SK-N-SH (cell line): ENCODE measurements around the gene WTIP. TPM values are rescaled to one million over a fixed set of nuclear protein-coding genes. Genes with fewer than 3 reads are reported as not detected.
"Not testable (repeated sequence)": the region's sequence is repeated elsewhere in the genome, so short reads cannot be mapped to it uniquely, and the experiment has no call there.

Experiments
- CTCF ChIA-PET: fragments of 300-600, 350-600 bp; formaldehyde crosslinking; extraction: SDS; loops from one replicate; lab custom pipeline; 2021; lab: Yijun Ruan, JAX
- POLR2A ChIA-PET: fragments of 350-600 bp; sonication (Branson Sonifier 250); formaldehyde crosslinking; extraction: SDS; loops from one replicate; lab custom pipeline; 2020; ENCODE audit warnings: antibody characterized with exemption, inconsistent platforms; lab: Yijun Ruan, JAX
- DNase-seq: peaks from one replicate; pipeline ENCODE4 v3.0.0; 2012
- H2AFZ ChIP-seq: fragments of 200-600 bp; sonication (generic); 2 replicates; pipeline ENCODE4 v1.8.1; 2016; ENCODE audit warnings: antibody characterized with exemption, mild to moderate bottlenecking, low read depth
- H3F3A ChIP-seq: fragments of 200-600 bp; sonication (generic); replicated peaks from 2 replicates; pipeline ENCODE3; 2016; ENCODE audit warnings: antibody characterized with exemption, mild to moderate bottlenecking; ENCODE audit not compliant: insufficient read depth
- H3K27ac ChIP-seq, 2 experiments: fragments of 200-500 bp in 1 of 2; fragments of 200-600 bp in 1 of 2; sonication (Bioruptor generic) in 1 of 2; sonication (generic), shearing (Covaris generic) in 1 of 2; 2 replicates each; pipeline versions ENCODE4 v1.5.1 to v1.6.1; 2014 to 2016; ENCODE audit warnings: low read depth in 2 of 2, inconsistent platforms in 1 of 2, low read length in 1 of 2, mild to moderate bottlenecking in 1 of 2, mixed read lengths in 1 of 2
- H3K27me3 ChIP-seq: fragments of 200-600 bp; sonication (generic), shearing (Covaris generic); 2 replicates; pipeline ENCODE4 v1.6.1; 2016; ENCODE audit warnings: mixed run types; ENCODE audit not compliant: insufficient read depth
- H3K36me3 ChIP-seq, 2 experiments: fragments of 200-500 bp in 1 of 2; fragments of 200-600 bp in 1 of 2; sonication (Bioruptor generic) in 1 of 2; sonication (generic) in 1 of 2; replicated peaks in 1 of 2; 2 replicates each; pipeline versions ENCODE3 to v1.5.1; 2014 to 2016; ENCODE audit warnings: low read length in 1 of 2, mild to moderate bottlenecking in 1 of 2; ENCODE audit not compliant: insufficient read depth in 2 of 2, control insufficient read depth in 1 of 2
- H3K4me1 ChIP-seq, 2 experiments: fragments of 200-500 bp in 1 of 2; fragments of 200-600 bp in 1 of 2; sonication (Bioruptor generic) in 1 of 2; sonication (generic), shearing (Covaris generic) in 1 of 2; 2 replicates each; pipeline versions ENCODE4 v1.5.1 to v1.6.1; 2014 to 2016; ENCODE audit warnings: low read depth in 1 of 2, low read length in 1 of 2, mixed run types in 1 of 2; ENCODE audit not compliant: insufficient read depth in 2 of 2, control insufficient read depth in 1 of 2
- H3K4me2 ChIP-seq: fragments of 200-600 bp; sonication (generic), shearing (Covaris generic); 2 replicates; pipeline ENCODE4 v1.6.1; 2017; ENCODE audit warnings: mixed run types
- H3K4me3 ChIP-seq, 2 experiments: fragments of 200-500 bp in 1 of 2; fragments of 200-600 bp in 1 of 2; sonication (Bioruptor generic) in 1 of 2; sonication (generic), shearing (Covaris generic) in 1 of 2; 2 replicates each; pipeline versions ENCODE4 v1.5.1 to v1.8.1; 2014 to 2016; ENCODE audit warnings: low read depth in 2 of 2, inconsistent platforms in 1 of 2, low read length in 1 of 2, mild to moderate bottlenecking in 1 of 2, mixed read lengths in 1 of 2, moderate library complexity in 1 of 2
- H3K79me2 ChIP-seq: fragments of 200-600 bp; sonication (generic); 2 replicates; pipeline ENCODE4 v1.8.1; 2017; ENCODE audit warnings: mild to moderate bottlenecking; ENCODE audit not compliant: insufficient read depth
- H3K9ac ChIP-seq: fragments of 200-600 bp; sonication (generic); 2 replicates; pipeline ENCODE4 v1.6.1; 2017; ENCODE audit warnings: mixed run types
- H3K9me2 ChIP-seq: fragments of 200-600 bp; sonication (generic); 2 replicates; pipeline ENCODE4 v1.6.1; 2017; ENCODE audit warnings: mixed run types
- H3K9me3 ChIP-seq: fragments of 200-600 bp; sonication (generic); 2 replicates; pipeline ENCODE4 v1.6.1; 2017; ENCODE audit warnings: mixed run types, mild to moderate bottlenecking, moderate library complexity
- H4K20me1 ChIP-seq: fragments of 200-600 bp; sonication (generic); 2 replicates; pipeline ENCODE4 v1.6.1; 2017; ENCODE audit warnings: mild to moderate bottlenecking, mixed run types; ENCODE audit not compliant: insufficient read depth
- CHD2 ChIP-seq: fragments of 150-350 bp; IDR thresholded peaks from 2 replicates; pipeline ENCODE4 v1.6.1; 2018; ENCODE audit warnings: low read length; ENCODE audit not compliant: partially characterized antibody
- ELF1 ChIP-seq: IDR thresholded peaks from 2 replicates; pipeline ENCODE4 v1.4.0; 2012
- EP300 ChIP-seq, 2 experiments: IDR thresholded peaks; 2 replicates each; pipeline versions ENCODE4 v1.4.0 to v1.6.1; 2012; ENCODE audit warnings: borderline replicate concordance in 1 of 2, low read depth in 1 of 2, low read length in 1 of 2
- GABPA ChIP-seq: IDR thresholded peaks from 2 replicates; pipeline ENCODE4 v1.4.0; 2012; ENCODE audit warnings: low read depth, mild to moderate bottlenecking
- GATA2 ChIP-seq: sonication (generic); formaldehyde crosslinking; IDR thresholded peaks from 2 replicates; pipeline ENCODE4 v1.5.0; 2020; ENCODE audit warnings: mild to moderate bottlenecking, missing genetic modification reagents
- IRF3 ChIP-seq: fragments of 150-350 bp; IDR thresholded peaks from 2 replicates; pipeline ENCODE4 v1.6.1; 2016; ENCODE audit warnings: mild to moderate bottlenecking, low read depth, low read length
- MAX ChIP-seq: IDR thresholded peaks from 2 replicates; pipeline ENCODE4 v1.4.0; 2012; ENCODE audit warnings: low read depth
- MXI1 ChIP-seq: IDR thresholded peaks from 2 replicates; pipeline ENCODE4 v1.6.1; 2012; ENCODE audit warnings: mild to moderate bottlenecking, low read depth, low read length, improper control_type of control experiment
- PBX3 ChIP-seq: IDR thresholded peaks from 2 replicates; pipeline ENCODE4; 2012
- POLR2AphosphoS5 ChIP-seq: IDR thresholded peaks from 2 replicates; pipeline ENCODE4 v1.6.1; 2012; ENCODE audit warnings: low read depth, low read length
- RAD21 ChIP-seq: IDR thresholded peaks from 2 replicates; pipeline ENCODE4 v1.6.1; 2012; ENCODE audit warnings: mild to moderate bottlenecking, low read length
- RXRA ChIP-seq: IDR thresholded peaks from 2 replicates; pipeline ENCODE4 v1.4.0; 2012; ENCODE audit warnings: low read depth, mild to moderate bottlenecking, borderline replicate concordance
- TAF1 ChIP-seq: IDR thresholded peaks from 2 replicates; pipeline ENCODE4 v1.6.1; 2012; ENCODE audit warnings: low read depth, mild to moderate bottlenecking, low read length, moderate library complexity, borderline replicate concordance
- TCF12 ChIP-seq: IDR thresholded peaks from 2 replicates; pipeline ENCODE4 v1.4.0; 2012
- TEAD4 ChIP-seq: IDR thresholded peaks from 2 replicates; pipeline ENCODE4 v1.4.0; 2012; ENCODE audit warnings: mild to moderate bottlenecking, borderline replicate concordance; ENCODE audit not compliant: insufficient read depth
- YY1 ChIP-seq: IDR thresholded peaks from 2 replicates; pipeline ENCODE4 v1.4.0; 2012; ENCODE audit warnings: low read depth, mild to moderate bottlenecking
- WGBS: methylation state at CpG from one replicate; pipeline ENCODE4 v1.1.6; 2017; ENCODE audit warnings: low lambda C conversion rate; 5-methylcytosine and 5-hydroxymethylcytosine counted together
- polyA plus RNA-seq, 3 experiments: library from polyadenylated mRNA; depleted of rRNA; stranded (reverse); fragments of >200 nt; gene quantifications; 2 replicates each; pipeline ENCODE4 v1.2.3, GENCODE V29; 2012

WTIP gene
- polyA plus RNA-seq, 1 of the 3 experiments (the other 2 are of a cell fraction): 27.7 TPM

- no peak for TF ChIP-seq PBX3
These were observed 26.9 kb upstream of the WTIP start (continued) for GRCh38 chr19:34454685-34455084.

- H3K27ac ChIP-seq, H3K9ac ChIP-seq, H3K4me1 ChIP-seq, H2AFZ ChIP-seq, CTCF ChIA-PET, H3K4me2 ChIP-seq, DNase-seq, H3K4me3 ChIP-seq, H3K9me3 ChIP-seq, H4K20me1 ChIP-seq, H3F3A ChIP-seq, H3K27me3 ChIP-seq, H3K9me2 ChIP-seq: not testable (repeated sequence)
- POLR2A ChIA-PET: interaction anchor here (1.1 kb wide), 1 partner anchor 15 kb away, joined by 3 read pairs; no protein-coding TSS in a partner anchor
- H3K79me2 ChIP-seq: peaks cover 86% of the 10 kb centered on the region
- 91% methylated on average over 17 of the region's 17 CpGs for WGBS
- peaks cover 72 to 80% of the 10 kb centered on the region in 2 experiments for H3K36me3 ChIP-seq
These were observed 25.6 kb upstream of the WTIP start for GRCh38 chr19:34455783-34456480.

GRCh38 chr19:34457446-34457845 lies 24.1 kb upstream of the WTIP start:
- H3K27me3 ChIP-seq: no peaks in the 10 kb centered on the region
- no peak overlapping the region for H3K4me2 ChIP-seq
- peaks cover 90% of the 10 kb centered on the region for H3K79me2 ChIP-seq
- H3K9me2 ChIP-seq: no peaks in the 10 kb centered on the region
- peaks cover 8% of the 10 kb centered on the region for H3F3A ChIP-seq
- DNase-seq: no peak
- H3K9me3 ChIP-seq: no peaks in the 10 kb centered on the region
- POLR2A ChIA-PET: no interaction called here
- CTCF ChIA-PET: interaction anchor here (1.3 to 1.5 kb wide), 2 partner anchors 26 to 27 kb away, joined by 3 to 4 read pairs; no protein-coding TSS in a partner anchor
- H3K36me3 ChIP-seq: peaks cover 72 to 74% of the 10 kb centered on the region in 2 experiments
- H2AFZ ChIP-seq: no peak overlapping the region
- WGBS: 74% methylated on average over 4 of the region's 4 CpGs
- H3K4me3 ChIP-seq: no peak overlapping the region
- peaks cover 2 to 6% of the 10 kb centered on the region in 2 experiments; a peak in 2 of 4 replicates for H3K4me1 ChIP-seq
- H4K20me1 ChIP-seq: peaks cover 9% of the 10 kb centered on the region; the same call in 1 of the 2 replicates
- no peak overlapping the region for H3K9ac ChIP-seq
- no peak overlapping the region for H3K27ac ChIP-seq
- TF ChIP-seq ELF1 (no peak), POLR2AphosphoS5 (no peak), RXRA (no peak), RAD21 (no peak), TAF1 (no peak), CHD2 (no peak), YY1 (no peak), IRF3 (no peak), EP300 (IDR thresholded peaks at IDR 0.05; ENCODE audit: borderline replicate concordance in 1 of 2, low read depth in 1 of 2, low read length in 1 of 2) (no peak), MXI1 (no peak), TEAD4 (no peak), GATA2 (no peak), TCF12 (no peak), MAX (no peak), GABPA (no peak)
